Measurements from ENCODE around the gene PXK.
"Not testable (repeated sequence)": the region's sequence is repeated elsewhere in the genome, so short reads cannot be mapped to it uniquely, and the experiment has no call there.

PXK gene

DNA sequence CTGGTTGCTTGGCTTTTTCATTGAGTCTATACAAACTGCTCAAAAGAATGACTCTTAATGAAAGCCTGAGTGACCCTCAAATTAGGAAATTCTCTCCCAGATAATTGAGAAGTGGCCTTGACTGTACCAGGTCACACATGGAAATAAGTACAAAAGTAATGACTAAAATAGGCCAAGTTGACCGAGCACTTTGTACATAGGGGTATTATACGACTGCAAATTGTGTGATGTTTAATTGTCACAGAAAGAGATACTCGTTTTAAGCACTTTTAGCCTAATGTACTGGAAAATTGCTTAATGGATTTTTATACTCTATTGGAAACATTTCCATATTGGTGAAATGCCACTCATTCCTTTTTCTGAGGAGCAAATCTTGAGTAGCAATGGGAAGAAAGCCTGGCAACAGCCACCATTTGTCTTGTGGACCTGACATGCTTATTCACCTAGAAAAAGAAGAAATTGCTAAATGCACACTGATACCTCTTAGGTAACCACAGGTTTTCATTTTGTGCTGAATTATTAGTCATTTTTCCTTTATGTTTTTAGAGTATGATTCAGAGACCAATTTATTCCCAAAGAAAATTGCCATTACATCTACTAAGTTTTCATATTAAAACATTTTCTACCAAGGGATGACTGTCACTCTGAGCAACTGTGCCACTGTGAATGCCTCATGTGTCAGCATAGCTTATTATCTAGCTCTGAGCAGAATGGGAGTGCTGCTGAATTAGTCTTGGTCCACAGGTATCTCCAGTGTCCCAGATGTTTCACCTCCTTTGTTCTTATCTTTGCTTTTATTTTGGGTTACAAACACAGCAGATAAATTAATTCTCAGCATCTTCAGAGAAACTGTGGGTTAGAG lies 8.9 kb upstream of the PXK start:
- no peak for FAIRE-seq

DNA sequence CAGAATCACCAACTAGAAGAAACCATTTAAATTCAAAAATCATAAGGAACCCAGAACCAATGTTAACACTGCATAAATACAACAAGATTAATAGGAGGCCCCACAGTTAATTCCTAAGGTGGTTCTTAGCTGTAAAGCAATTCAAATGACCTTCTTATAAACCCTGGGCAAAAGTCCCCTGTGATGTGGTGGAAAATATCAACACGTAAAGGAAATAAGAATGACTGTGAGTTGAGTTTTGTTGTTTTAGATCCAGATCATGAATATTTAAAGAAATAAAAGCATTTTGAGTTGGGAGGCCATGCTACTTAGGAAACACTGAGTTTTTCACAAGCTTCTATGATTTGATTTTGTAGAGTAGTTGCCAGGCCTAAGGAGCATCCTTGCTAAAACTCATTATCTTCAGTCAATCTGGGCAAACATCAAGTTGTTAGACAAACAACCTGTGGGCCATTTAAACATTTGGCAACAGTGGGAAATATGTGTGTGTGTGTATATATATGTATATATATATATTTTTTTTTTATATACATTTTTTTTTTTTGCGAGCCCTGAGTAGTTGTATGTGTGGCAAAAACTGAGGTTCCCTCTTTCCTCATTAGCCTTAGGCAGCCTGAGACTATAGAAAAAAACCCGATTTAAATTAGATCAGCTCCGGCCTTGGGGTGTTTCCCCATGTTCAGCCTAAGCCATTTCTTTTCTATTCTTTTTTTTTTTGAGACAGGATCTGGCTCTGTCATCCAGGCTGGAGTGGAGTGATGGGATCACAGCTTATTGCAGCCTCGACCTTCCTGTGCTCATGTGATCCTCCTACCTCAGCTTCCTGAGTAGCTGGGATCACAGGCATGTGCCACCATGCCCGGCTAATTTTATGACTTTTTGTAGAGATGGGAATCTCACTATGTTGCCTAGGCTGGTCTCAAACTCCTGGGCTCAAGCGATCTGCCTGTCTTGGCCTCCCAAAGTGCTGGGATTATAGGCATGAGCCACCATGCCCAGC lies 8.0 kb upstream of the PXK start:
- FAIRE-seq: no peak

GRCh38 chr3:58325525-58325992 lies 7.1 kb upstream of the PXK start:
- FAIRE-seq: no peak

GRCh38 chr3:58326267-58326900 lies 6.3 kb upstream of the PXK start:
- no peak for FAIRE-seq

- no peak for FAIRE-seq
These were observed 3.4 kb upstream of the PXK start for GRCh38 chr3:58329150-58329921.

GRCh38 chr3:58329922-58330413 lies 2.7 kb upstream of the PXK start:
- no peak for FAIRE-seq

DNA sequence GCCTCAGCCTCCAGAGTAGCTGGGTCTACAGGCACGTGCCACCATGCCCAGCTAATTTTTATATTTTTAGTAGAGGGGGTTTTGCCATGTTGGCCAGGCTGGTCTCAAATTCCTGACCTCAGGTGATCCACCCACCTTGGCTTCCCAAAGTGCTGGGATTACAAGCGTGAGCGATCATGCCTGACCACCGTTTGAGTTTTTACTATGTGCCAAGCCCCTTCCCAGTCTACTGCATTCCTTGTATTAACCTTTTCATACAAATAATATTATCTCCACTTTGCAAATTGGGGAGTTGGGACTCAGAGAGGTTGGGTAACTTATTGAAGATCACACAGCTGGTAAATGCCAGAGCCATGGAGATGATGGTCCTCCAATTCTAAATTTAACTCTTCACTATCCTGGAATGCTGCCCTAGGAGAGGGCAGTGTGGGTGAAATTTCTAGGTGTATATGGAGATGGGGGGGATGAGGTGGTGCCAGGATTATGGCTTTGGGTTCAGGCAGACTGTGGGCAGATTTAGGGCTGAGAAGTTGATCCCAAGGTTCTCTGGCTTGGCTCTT lies 1.0 kb upstream of the PXK start:
- FAIRE-seq: no peak

DNA sequence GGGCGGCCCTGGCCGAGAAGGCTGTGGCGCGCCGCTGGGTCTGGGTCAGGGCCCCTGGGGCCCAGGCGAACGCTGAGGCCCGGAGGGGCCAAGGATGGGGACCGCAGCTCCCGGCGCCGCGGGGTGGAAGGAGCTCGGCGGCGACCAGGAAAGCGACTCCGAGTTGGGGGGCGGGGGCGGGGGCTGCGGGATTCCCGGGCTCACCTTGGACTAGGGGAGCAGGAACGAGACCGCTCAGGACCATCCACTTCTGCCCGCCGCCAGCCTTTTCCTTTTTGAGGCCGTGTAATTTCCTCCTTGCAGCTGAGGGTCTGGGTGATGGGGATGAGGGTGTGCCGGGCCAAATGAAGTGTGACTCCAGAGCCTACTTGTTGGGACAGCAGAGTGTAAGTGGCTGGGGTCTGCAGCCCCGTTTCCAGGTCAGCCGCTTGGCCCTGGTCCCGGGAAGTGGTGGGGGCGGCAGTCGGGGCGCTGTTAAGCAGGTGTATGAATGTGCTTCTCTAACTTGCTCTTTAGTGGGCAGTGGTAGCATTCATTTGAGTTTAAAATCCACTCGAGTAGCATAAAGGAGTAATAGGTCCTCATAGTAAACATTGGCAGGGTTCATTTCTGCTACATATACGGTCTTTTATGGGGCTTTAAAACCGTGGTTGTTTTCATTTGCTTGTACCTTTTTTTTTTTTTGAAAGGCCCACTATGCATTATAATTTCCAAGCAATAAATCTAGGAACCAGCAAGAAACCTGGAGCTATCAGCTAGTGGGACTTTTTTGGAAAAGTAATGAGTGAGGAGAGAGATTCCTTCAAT lies 717 bp downstream of the PXK start:
- FAIRE-seq: no peak

GRCh38 chr3:58334013-58334321 lies 1.3 kb downstream of the PXK start:
- no peak for FAIRE-seq

GRCh38 chr3:58334506-58334884 lies 1.8 kb downstream of the PXK start:
- no peak for FAIRE-seq

DNA sequence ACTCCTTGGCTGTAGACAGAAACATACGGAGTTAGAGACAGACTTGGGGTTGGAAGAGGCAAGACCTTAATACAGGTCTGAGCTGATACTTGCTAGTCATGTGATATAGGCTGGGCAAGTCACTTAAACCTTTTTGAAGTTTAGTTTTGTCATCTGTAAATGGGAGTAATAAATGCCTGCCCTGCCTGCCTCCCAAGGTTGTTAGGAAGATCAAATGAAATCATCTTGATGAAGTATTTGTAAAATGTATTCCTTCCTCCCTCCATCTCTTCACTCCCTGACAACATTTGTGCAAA lies 2.9 kb downstream of the PXK start:
- FAIRE-seq: no peak

DNA sequence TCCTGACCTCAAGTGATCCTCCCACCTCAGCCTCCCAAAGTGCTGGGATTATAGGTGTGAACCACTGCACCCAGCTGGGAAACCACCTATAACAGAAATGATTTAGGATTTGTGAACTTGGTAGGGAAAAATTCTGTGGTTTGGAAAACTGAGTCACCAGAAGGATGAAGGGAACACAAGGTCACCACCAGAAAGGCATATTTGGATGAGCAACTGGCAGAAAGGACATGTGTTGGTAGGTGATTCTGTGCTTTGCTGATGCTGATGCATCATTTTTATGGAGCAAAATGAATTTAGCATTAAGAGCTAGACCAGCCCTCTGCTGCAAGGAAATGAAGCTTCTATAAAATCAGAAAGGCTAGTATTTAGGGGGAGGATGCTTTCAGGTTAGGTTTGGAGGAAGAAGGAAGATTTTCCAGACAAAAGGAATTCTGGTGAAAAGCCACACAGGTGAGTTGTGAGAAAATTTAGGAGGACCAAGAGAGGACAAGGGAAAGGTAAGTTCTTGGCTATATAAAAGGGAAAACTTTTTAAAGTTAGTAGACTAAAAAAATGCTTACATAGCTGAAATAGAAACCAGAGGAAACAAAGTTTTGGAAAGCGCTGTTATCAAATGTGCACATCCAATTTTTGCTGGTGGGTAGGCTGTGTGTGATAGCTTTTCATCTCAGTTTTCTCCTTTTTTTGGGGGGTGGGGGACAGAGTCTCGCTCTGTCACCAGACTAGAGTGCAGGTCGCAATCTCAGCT lies 3.6 kb downstream of the PXK start:
- FAIRE-seq: no peak

DNA sequence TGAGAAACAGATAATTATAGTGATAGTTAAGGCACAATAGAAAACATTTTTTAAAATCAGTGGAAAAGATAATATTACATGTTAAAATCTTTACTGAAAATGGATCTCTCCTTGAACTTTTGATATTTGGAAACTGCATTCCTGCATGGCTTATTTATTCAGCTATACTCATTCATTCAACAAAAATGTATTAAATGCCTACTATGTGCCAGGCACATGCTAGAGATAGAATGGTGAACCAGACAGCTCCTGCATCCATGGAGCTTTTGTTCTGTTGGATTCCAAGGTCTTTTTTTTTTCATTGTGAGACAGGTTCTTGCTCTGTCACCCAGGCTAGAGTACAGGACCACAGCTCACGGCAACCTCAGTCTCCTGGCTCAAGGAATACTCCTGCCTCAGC lies 4.5 kb downstream of the PXK start:
- FAIRE-seq: no peak

DNA sequence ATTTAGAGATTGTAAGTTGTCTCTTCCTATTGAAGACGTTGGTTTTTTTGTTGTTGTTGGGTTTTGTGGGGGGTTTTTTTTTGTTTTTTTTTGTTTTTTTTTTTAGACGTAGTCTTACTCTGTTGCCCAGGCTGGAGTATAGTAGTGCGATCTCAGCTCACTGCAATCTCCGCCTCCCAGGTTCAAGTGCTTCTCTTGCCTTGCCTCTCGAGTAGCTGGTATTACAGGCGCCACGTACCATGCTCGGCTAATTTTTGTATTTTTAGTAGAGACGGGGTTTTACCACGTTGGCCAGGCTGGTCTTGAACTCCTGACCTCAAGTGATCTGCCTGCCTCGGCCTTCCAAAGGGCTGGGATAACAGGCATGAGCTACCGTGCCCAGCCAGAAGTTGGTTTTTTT lies 6.5 kb downstream of the PXK start:
- FAIRE-seq: not testable (repeated sequence)

DNA sequence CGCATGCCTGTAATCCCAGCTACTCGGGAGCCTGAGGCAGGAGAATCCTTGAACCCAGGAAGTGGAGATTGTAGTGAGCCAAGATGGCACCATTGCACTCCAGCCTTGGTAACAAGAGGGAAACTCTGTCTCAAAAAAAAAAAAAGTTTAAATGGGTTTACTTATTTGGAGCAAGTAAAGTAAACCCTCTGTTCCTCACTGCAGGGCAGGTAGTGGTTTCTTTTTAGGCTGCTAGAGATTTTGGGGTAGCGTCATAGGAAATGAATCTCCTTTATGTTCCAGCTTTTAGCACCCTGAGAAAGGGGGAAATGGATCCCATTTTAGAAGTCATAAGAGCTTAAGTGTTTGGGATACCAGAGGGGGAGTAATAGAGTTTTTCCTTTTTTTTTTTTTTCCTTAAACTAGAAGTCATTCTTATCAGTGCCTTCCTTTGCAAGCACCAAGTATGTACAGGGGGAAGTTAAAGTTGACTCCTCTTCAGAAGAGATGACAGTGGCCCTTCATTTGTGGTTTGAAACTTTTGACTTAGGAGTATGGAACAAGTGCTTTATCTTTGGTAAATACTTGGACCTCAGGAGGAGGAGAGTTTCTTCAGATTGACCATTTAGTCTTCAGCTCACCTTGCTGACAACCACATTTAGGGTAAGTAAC lies 8.0 kb downstream of the PXK start:
- no peak for FAIRE-seq

GRCh38 chr3:58341376-58341775 lies 8.7 kb downstream of the PXK start:
- FAIRE-seq: no peak

GRCh38 chr3:58342676-58343075 lies 10.0 kb downstream of the PXK start:
- no peak for FAIRE-seq

- FAIRE-seq: no peak
These were observed 12.8 kb downstream of the PXK start for GRCh38 chr3:58345457-58345856.

DNA sequence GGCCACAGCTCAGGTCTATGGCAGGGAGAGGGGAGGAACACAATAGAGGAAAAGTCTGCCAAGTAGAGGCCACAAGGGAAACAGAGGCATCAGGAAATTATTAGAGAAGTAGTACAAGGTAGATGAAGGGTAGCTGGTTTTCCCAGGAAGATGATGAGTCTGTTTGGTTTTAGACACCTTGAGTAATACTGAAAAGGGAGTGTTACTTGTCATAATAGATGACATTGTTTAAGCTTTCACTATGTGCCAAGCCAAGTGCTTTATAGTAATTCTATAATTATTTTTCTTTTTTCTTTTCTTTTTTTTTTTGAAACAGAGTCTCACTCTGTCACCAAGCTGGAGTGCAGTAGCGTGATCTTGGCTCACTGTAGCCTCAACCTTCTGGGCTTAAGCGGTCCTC lies 13.7 kb downstream of the PXK start:
- FAIRE-seq: no peak

DNA sequence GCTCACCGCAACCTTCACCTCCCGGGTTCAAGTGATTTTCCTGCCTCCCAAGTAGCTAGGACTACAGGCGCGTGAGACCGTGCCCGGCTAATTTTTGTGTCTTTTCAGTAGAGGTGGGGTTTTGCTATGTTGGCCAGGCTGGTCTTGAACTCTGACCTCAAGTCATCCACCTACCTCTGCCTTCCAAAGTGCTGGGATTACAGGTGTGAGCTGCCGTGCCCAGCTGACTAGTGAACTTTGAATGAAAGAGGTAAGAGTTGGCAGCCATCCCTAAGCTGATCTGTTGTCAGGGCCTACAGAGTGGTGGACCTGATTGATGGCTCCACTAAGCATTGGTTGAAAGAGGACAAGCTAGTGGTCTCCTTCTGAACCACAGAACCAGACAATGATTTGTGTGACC lies 15.3 kb downstream of the PXK start:
- no peak for FAIRE-seq

All from endometrium (tissue), 2 donors.